ENCODE results near the gene MGST2. TPM values are rescaled to one million over a fixed set of nuclear protein-coding genes. Genes with fewer than 3 reads are reported as not detected.
A peak's percentile ranks its signal among the peaks of the same experiment; 100 is the strongest.

MGST2 gene
- polyA plus RNA-seq, 1 donor from 2014 or later, result 2.0 TPM

DNA sequence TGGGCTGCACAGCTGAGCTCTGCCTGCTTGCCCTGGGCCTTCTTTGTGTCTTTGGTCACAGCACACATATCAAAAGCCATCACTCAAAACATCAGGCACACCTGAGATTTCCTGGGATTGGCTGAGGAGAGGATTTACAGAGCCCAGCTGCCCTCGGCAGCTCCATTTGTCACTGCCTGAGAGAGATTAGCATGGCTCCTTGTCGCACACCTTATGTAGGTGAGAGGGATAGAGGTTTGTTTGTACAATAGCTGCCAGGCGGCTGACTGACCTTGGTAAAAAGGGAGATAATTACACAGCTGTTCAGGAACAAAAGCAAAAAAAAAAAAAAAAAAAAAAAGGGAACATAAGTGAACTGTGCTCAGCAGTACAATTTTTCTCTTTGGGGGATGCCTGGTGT, 63.2 kb downstream of the MGST2 start:
- no peaks in the 10 kb centered on the region for H3F3A ChIP-seq (ENCODE audit: insufficient read depth, low read length, poor library complexity, severe bottlenecking)
- no peak for TF ChIP-seq EZH2 (IDR thresholded peaks at IDR 0.05; ENCODE audit: borderline replicate concordance, insufficient read depth, low read length, poor library complexity, severe bottlenecking)
- TF ChIP-seq EP300 (conservative IDR thresholded peaks at IDR 0.05; ENCODE audit: poor library complexity, severe bottlenecking), result no peak
- no peak for TF ChIP-seq POLR2AphosphoS5 (IDR thresholded peaks at IDR 0.05)
- TF ChIP-seq MXI1 (conservative IDR thresholded peaks at IDR 0.05; ENCODE audit: poor library complexity, severe bottlenecking), result no peak
- TF ChIP-seq RAD21 (conservative IDR thresholded peaks at IDR 0.05), result no peak
- TF ChIP-seq, protein P1, sequence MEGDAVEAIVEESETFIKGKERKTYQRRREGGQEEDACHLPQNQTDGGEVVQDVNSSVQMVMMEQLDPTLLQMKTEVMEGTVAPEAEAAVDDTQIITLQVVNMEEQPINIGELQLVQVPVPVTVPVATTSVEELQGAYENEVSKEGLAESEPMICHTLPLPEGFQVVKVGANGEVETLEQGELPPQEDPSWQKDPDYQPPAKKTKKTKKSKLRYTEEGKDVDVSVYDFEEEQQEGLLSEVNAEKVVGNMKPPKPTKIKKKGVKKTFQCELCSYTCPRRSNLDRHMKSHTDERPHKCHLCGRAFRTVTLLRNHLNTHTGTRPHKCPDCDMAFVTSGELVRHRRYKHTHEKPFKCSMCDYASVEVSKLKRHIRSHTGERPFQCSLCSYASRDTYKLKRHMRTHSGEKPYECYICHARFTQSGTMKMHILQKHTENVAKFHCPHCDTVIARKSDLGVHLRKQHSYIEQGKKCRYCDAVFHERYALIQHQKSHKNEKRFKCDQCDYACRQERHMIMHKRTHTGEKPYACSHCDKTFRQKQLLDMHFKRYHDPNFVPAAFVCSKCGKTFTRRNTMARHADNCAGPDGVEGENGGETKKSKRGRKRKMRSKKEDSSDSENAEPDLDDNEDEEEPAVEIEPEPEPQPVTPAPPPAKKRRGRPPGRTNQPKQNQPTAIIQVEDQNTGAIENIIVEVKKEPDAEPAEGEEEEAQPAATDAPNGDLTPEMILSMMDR (IDR thresholded peaks at IDR 0.05; ENCODE audit: poor library complexity, severe bottlenecking), result no peak
- no peak for TF ChIP-seq SMC3 (conservative IDR thresholded peaks at IDR 0.05; ENCODE audit: poor library complexity)
- TF ChIP-seq, protein P2, sequence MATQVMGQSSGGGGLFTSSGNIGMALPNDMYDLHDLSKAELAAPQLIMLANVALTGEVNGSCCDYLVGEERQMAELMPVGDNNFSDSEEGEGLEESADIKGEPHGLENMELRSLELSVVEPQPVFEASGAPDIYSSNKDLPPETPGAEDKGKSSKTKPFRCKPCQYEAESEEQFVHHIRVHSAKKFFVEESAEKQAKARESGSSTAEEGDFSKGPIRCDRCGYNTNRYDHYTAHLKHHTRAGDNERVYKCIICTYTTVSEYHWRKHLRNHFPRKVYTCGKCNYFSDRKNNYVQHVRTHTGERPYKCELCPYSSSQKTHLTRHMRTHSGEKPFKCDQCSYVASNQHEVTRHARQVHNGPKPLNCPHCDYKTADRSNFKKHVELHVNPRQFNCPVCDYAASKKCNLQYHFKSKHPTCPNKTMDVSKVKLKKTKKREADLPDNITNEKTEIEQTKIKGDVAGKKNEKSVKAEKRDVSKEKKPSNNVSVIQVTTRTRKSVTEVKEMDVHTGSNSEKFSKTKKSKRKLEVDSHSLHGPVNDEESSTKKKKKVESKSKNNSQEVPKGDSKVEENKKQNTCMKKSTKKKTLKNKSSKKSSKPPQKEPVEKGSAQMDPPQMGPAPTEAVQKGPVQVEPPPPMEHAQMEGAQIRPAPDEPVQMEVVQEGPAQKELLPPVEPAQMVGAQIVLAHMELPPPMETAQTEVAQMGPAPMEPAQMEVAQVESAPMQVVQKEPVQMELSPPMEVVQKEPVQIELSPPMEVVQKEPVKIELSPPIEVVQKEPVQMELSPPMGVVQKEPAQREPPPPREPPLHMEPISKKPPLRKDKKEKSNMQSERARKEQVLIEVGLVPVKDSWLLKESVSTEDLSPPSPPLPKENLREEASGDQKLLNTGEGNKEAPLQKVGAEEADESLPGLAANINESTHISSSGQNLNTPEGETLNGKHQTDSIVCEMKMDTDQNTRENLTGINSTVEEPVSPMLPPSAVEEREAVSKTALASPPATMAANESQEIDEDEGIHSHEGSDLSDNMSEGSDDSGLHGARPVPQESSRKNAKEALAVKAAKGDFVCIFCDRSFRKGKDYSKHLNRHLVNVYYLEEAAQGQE (IDR thresholded peaks at IDR 0.05; ENCODE audit: borderline replicate concordance), result no peak
- no peak for TF ChIP-seq TAF1 (IDR thresholded peaks at IDR 0.05; ENCODE audit: low read depth)
- no peaks in the 10 kb centered on the region for H3K79me2 ChIP-seq (replicated peaks; ENCODE audit: insufficient read depth, low read length)
- H3K36me3 ChIP-seq (ENCODE audit: insufficient read depth, low read length), result no peaks in the 10 kb centered on the region
- H3K9me3 ChIP-seq (ENCODE audit: low read length), result no peaks in the 10 kb centered on the region
- no peaks in the 10 kb centered on the region for H3K9me2 ChIP-seq (ENCODE audit: insufficient read depth, low read length)
- H3K9ac ChIP-seq (ENCODE audit: low read length), result no peak overlapping the region
- no peak overlapping the region for H2AFZ ChIP-seq (ENCODE audit: low read depth, low read length)
- H3K4me2 ChIP-seq (ENCODE audit: low read length), result no peak overlapping the region
- H4K20me1 ChIP-seq (ENCODE audit: insufficient read depth), result no peaks in the 10 kb centered on the region
- H3K27me3 ChIP-seq (ENCODE audit: insufficient read depth, low read depth, low read length), result no peaks in the 10 kb centered on the region
- no peak overlapping the region for H3K27ac ChIP-seq (ENCODE audit: low read length)
- H3K4me3 ChIP-seq (ENCODE audit: low read length), result no peak overlapping the region

DNA sequence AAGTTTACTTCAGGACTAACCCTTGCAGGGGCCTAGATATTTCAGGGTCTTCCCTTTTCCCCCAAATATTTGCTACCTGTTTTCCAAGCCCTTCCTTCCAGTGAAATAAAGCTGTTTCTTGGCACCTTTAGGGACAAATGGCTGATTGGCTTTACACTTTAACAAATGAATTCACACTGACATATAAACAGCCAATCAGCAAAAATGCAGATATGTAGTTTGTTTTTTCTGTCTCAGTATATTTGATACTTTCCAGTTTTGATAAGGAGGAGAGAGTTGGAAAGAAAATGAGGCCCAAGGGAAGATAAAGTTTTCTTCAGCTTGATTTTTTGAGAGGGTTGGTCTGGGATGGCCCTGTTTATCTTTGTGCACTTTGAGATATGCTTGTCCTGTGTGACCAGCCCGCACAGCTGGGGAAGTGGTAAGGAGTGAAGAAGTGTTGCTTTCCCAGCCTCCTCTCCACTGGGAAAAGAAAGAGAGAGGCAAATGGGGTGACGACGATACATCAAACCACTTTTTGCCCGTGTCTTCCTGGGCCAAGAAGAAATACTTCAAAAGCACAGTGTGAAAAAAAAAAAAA, 67.5 kb downstream of the MGST2 start:
- Histone ChIP-seq H3F3A (ENCODE audit: insufficient read depth, low read length, poor library complexity, severe bottlenecking) (peaks cover 9% of the 10 kb centered on the region), H3K4me2 (ENCODE audit: low read length) (no peak overlapping the region), H3K36me3 (ENCODE audit: insufficient read depth, low read length) (no peaks in the 10 kb centered on the region), H4K20me1 (ENCODE audit: insufficient read depth) (no peaks in the 10 kb centered on the region), H3K4me3 (ENCODE audit: low read length) (no peak overlapping the region), H2AFZ (ENCODE audit: low read depth, low read length) (no peak overlapping the region), H3K9ac (ENCODE audit: low read length) (no peak overlapping the region), H3K27me3 (ENCODE audit: insufficient read depth, low read depth, low read length) (no peaks in the 10 kb centered on the region), H3K79me2 (replicated peaks; ENCODE audit: insufficient read depth, low read length) (no peaks in the 10 kb centered on the region), H3K9me2 (ENCODE audit: insufficient read depth, low read length) (no peaks in the 10 kb centered on the region), H3K9me3 (ENCODE audit: low read length) (no peaks in the 10 kb centered on the region), H3K27ac (ENCODE audit: low read length) (peak overlapping the region; percentile 99)
- no peak for TF ChIP-seq EZH2 (IDR thresholded peaks at IDR 0.05; ENCODE audit: borderline replicate concordance, insufficient read depth, low read length, poor library complexity, severe bottlenecking)
- TF ChIP-seq RAD21 (conservative IDR thresholded peaks at IDR 0.05), result no peak

All from neural cell (in vitro differentiated cells).